HG02870 (cell line): ENCODE results near the gene DLK1.

ENCODE experiments used
- ATAC-seq: cut with Tn5 transposase; IDR thresholded peaks from one replicate; pipeline ENCODE4 v1.9.1; 2021; ENCODE audit warnings: mild to moderate bottlenecking, moderate library complexity; ENCODE audit not compliant: unreplicated experiment

Gene DLK1

DNA sequence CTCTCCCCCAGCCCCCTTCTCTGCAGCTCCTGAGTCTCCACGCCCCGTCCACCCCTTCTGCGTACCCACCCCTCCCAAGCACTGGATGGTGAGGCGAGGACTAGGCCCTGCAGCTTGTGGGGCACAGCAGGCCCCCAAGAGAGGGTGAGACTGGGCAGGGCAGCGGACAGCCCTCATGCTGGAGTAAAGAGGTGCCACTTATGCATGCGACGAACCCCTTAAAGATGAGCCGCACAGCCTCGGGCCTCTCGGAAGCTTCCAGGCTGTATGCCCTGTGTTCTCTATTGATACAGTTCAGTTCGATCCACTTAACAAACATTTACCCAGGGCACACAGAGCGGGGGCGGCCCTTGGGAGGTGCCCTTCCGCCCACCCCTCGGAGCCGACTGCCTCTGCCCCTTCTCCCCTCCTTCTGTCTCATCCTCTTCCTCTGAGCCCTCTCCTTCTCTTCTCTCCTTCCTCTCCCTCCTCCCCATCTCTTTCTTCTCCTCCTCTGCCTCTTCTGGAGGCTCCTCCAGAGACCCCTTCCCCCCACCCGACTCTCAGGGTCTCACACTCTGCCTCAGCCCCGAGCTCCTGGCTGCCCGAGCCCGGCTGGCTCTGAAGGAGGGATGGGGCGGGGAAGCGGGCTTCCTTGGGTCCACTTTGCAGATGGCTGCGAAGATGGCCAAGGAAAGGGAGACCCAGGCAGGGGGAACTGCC is 32.7 kb upstream of the DLK1 start:
- no peak for ATAC-seq

GRCh38 chr14:100694579-100695422 is 31.9 kb upstream of the DLK1 start:
- no peak for ATAC-seq

GRCh38 chr14:100695423-100695738 is 31.3 kb upstream of the DLK1 start:
- ATAC-seq, result no peak

- no peak for ATAC-seq
Measured at GRCh38 chr14:100696008-100696407, 30.7 kb upstream of the DLK1 start.

DNA sequence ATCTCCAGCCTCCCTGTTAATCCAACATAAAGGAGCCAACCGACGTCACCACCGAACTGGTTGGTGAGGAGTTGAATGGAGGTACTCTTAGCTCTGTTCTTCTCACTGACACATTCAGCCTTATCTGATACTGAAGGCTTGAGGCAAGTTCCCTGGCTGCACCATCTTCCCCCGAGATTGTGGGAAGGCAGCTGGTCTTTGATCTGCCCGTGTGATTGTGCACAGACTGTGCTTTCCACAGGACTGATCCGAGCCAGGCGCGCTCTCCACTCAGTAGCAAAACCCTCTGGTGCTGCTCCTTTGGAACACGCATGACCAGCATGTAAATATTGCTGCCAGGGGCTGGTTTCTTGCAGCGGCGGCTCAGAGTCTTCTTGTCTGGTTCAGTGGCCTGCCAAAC is 30.1 kb upstream of the DLK1 start:
- ATAC-seq, result no peak

DNA sequence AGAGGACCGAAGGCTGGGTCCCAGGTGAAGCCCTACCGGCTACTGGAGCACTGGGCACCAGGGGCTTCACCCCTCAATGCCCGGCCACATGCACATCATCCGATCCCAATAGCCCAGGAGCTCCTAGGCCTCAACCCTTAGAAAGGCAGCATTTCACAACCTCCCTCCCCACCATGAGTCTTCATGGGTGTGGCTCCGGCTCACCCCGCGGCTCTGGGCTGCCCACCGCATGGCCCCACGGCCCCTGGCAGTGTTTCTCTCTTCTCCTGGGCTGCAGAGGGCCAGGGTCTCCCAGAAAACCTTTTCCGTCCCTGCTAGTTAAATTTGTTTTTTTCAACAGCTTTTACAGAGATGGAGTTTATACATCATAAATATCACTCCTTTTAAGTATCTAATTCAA is 28.6 kb upstream of the DLK1 start:
- no peak for ATAC-seq

DNA sequence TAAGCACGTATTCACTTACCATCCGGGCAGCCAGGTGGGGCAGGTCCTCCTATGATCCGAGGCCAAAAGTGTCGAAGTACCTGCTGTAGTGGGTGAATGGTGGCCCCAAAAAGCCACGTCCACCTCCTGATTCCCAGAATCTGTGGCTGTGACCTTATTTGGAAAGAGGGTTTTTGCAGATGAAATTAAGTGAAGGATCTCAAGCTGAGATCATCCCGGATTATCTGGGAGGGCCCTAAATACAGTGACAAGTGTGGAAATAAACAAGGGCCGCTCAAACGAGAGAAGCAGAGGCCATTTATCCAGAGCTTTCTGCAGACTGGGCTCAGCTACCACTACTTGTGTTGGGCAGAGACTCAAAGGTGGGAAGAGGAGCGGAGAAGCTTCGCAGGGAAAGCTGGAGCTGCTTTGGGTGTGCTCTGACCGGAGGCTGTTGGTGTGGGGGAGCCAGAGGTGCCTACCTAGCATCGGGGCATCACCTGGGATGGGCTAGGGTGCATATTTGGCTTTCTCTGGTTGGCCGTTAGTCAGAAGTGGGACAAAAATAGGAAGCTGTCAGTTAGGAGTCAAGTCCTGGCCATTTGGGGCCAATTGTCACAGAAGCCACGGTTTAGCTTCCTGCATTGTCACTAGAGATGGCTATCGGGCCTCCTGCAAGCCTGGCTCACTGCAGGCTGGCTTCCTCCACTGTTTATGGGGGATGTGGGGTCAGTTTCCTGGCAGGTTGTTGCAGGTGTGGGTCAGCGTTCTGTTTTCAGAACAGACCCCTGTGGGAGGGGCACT is 27.8 kb upstream of the DLK1 start:
- no peak for ATAC-seq

DNA sequence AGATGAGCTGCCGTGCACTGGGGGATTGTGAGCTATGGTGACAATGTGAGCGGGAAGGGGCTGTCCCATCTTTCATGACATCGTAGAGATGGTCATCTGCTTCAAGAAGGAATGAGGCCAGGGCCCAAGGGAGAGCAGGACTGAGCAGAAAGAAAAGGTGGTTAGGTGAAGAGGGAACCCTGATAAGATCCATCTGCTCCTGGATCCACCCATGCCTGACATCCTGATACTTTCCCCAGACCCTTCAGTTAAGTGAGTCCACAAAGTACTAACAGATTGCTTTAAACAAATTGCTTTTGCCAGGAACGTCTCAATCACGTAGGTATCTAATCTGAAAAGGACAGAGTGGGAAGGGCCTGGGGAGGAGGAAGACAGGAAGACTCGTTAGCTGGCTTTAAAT is 25.4 kb upstream of the DLK1 start:
- no peak for ATAC-seq

- no peak for ATAC-seq
Measured at GRCh38 chr14:100702590-100702989, 24.1 kb upstream of the DLK1 start.

- no peak for ATAC-seq
Measured at GRCh38 chr14:100703386-100704220, 23.1 kb upstream of the DLK1 start.

GRCh38 chr14:100706200-100706599 is 20.5 kb upstream of the DLK1 start:
- no peak for ATAC-seq

DNA sequence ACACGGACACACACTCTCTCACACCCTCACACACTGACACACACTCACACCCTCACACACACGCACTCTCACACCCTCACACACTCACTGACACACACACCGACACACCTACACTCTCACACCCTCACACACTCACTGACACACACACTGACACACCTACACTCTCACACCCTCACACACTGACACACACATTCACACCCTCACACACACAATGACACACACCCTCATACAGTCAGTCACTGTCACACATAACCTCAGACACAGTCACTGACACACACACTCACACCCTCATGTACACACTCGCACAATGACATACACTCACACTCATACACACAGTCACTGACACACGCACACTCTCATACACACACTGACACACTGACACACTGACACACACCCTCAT is 19.8 kb upstream of the DLK1 start:
- no peak for ATAC-seq

DNA sequence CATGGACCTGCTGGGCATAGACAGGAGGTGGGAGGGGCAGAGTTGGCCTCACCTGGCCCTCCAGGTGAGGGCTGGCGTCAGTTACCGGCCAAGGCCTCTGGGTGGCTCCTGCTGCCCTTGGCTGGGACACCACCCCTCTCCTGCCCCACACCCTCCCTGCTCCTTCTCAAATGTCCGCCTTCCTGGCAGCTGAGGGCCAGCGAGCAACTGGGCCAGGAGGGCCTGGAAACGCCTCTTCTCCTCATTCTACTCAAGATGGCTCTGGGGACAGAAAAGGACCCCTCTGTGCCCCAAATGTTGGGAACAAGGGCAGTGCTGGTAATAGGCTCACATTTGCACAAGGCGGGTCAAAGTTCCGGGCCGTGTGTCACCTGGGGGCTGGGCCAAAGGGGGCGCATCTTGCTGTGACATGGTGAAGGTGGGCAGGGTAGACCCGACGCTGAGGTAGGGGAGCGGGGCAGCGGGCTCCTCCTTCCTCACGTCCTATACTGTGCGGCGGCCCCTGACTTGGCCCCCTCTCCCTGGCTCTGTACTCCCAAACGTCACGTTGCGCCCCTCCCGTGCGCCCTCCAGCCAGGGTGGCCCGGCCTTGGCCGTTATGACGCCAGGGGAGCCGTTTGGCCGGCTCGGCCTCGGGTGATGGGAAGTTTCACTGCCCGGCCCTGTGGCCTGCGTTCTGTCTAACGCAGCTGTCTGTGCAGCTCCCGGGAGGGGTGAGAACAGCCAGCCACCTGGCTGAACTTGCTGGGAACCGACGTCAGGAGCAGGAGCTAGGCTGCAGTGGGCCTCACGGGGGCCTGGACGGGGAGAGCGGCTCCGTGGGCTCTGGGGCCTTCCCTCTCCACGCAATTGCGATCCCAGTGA is 18.0 kb upstream of the DLK1 start:
- ATAC-seq, result no peak

DNA sequence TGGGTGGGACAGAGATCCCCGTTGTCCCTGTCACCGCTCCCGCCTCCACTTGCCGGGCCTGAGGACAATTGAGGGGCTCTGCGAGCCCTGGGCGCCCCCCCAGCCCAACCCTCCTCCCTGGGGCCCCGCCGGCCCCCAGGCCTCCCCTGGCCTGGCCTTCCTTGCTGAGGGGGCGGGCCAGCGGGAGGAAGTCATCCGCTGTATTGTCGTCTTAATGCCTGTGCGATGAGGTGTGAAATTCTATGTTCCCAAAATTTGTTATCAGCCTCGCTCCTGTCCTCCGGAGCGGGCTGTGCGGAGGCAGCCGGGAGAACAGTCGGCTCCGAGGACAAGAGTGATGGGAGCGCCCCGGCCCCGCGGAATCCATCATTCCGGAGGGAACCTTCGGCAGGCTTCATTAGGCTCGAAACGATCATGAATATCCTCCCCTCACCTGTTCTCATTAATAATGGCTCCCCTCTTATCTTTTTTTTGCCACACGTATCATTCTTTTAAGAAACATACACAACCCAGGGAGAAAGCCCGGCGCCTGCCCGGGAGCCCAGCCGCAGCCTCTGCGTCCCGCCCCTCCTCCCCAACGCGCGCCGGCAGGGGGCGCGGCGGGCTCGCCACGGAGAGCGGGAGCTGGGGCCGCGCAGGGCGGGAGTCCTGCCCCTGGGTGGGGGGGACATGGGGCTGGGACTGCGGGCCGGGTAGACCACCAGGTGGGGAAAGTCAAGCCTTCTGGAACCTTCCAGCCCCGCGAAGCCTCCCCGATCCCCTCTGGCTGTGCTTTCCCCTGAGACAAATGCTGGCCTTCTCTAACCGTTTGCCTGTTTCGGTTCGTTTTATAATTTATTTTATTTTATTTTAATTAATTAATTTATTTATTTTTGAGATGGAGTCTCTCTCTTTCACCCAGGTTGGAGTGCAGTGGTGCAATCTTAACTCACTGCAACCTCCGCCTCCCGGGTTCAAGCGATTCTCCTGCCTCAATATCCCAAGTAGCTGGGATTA is 17.1 kb upstream of the DLK1 start:
- ATAC-seq, result no peak

DNA sequence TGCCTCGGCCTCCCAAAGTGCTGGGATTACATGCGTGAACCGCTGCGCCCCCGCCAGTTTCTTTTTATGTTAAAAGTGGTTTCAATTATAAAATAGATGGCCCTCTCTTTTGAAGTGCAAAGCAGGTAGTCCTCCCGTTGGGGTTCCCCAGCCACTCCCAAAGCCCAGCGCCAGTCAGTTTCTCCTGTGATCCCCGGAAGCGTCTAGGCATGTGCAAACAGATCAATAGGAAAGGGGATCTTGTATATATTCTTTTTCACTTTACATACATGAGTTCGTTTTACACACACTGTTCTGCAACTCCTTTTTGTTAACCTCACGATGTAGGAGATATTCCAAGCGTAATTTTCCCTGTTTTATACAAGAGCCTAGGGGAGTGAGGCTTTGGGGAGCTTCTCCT is 16.3 kb upstream of the DLK1 start:
- ATAC-seq, result no peak

DNA sequence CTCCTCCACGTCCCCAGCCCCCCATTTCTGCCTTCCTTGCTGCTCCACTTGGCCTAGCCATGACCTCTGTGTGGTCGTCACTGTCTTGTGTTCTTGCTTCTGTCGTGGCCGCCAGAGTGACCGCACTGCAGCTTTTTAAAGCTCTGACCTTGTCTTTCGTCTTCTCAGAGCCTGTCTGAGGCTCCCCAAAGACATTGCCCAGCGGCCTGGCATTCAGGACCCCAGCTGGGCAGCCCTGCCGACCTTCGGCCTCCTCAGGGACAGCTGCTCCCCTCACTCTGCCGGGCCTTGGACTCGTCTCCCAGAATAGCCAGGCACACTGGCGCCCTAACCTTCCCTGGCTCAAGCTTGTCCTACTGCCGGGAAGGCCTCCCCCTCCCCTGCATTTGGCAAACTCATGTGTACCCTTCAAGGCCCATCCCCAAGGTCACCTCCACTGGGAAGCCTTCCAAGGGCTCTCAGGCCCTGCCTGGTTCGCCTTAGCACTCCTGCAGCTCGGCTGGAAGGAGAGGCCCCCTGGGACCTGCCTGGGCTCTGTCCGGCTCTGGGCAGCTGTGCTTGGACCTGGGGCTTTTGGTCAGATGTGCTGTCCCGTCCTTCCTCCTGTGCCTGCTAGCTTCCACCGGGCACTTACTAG is 15.7 kb upstream of the DLK1 start:
- no peak for ATAC-seq

DNA sequence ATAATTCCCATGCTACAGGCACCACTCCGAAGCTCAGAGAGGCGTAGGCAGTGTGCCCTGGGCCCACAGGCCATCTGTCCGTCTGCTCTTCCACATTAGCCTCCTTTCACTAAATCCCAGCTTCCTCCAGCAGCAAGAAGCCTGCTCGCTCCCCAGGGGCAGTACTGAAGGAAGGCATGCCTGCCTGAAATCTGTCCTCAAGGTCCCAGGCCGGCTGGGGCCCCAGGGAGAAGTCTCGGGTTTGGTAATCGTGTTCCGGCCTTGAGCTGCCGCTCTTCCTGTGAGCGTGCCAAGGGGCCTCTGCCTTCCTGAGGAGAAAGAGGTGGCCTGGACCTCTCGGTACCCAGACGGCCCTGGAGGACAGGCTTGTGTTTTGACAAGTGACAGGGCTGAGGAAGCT is 15.2 kb upstream of the DLK1 start:
- ATAC-seq, result no peak

GRCh38 chr14:100712490-100712889 is 14.2 kb upstream of the DLK1 start:
- no peak for ATAC-seq
